Upper lobe of left lung (tissue), 6 donors: ENCODE data around the gene FRMPD2. TPM values are rescaled to one million over a fixed set of nuclear protein-coding genes. Genes with fewer than 3 reads are reported as not detected.

Experiments used
- ATAC-seq, 2 donors: fragments of 200-7000 bp; cut with Tn5 transposase; one replicate each; pipeline ENCODE4 v1.9.1; 2022; ENCODE audit warnings: mild to moderate bottlenecking in 2 of 2, moderate library complexity in 2 of 2; ENCODE audit not compliant: low FRiP score in 2 of 2
- DNase-seq, 2 donors: peaks; one replicate each; pipeline ENCODE4 v3.0.0-alpha.2; 2019 to 2020
- H3K27ac ChIP-seq, 4 donors: fragments of 200-600 bp; sonication (generic); one replicate each; pipeline ENCODE4 v1.5.1; 2016 to 2019
- H3K27me3 ChIP-seq, 4 donors: fragments of 200-600 bp; sonication (generic); one replicate each; pipeline ENCODE4 v1.5.1; 2017 to 2019
- H3K36me3 ChIP-seq, 4 donors: fragments of 200-600 bp; sonication (generic); one replicate each; pipeline ENCODE4 v1.5.1; 2016 to 2019
- H3K4me1 ChIP-seq, 4 donors: fragments of 200-600 bp; sonication (generic); one replicate each; pipeline ENCODE4 v1.5.1; 2018 to 2019
- H3K4me3 ChIP-seq, 4 donors: fragments of 200-600 bp; sonication (generic); one replicate each; pipeline ENCODE4 v1.5.1; 2017 to 2019; ENCODE audit warnings: mild to moderate bottlenecking in 2 of 4, moderate library complexity in 1 of 4
- H3K9me3 ChIP-seq, 4 donors: fragments of 200-600 bp; sonication (generic); one replicate each; pipeline ENCODE4 v1.5.1; 2018 to 2019
- EP300 ChIP-seq, 4 donors: sonication (generic); formaldehyde crosslinking; IDR thresholded peaks; one replicate each; pipeline ENCODE4 v1.5.1; 2017; ENCODE audit warnings: antibody characterized with exemption in 4 of 4, control low read depth in 2 of 4
- POLR2A ChIP-seq, 4 donors: fragments of 450-650 bp; IDR thresholded peaks; one replicate each; pipeline ENCODE4 v1.5.1; 2016 to 2017; ENCODE audit warnings: antibody characterized with exemption in 4 of 4, mild to moderate bottlenecking in 2 of 4
- POLR2AphosphoS5 ChIP-seq, 2 donors: sonication (generic); formaldehyde crosslinking; IDR thresholded peaks; one replicate each; pipeline ENCODE4 v1.5.1; 2017; ENCODE audit warnings: antibody characterized with exemption in 2 of 2
- WGBS, 2 donors: methylation state at CpG; one replicate each; pipeline ENCODE4 v1.1.5; 2017 to 2018; 5-methylcytosine and 5-hydroxymethylcytosine counted together
- total RNA-seq, 6 donors: library from RNA; depleted of rRNA in 4 of 6; stranded (reverse); fragments of >200 nt in 4 of 6; gene quantifications; one replicate each; pipeline versions ENCODE4 v1.1.0 to v1.2.1, GENCODE V29; 2016 to 2021
- TF ChIP-seq, protein P1 (sequence below), 6 experiments: fragments of 450-650 bp in 4 of 6; fragments of 200-600 bp in 2 of 6; sonication (generic) in 2 of 6; IDR thresholded peaks; one replicate each; pipeline ENCODE4 v1.5.1; 2016 to 2019; ENCODE audit warnings: antibody characterized with exemption in 6 of 6
- donor health status: DM: no; HTN: no; CAD: no; lungs with moderate emphysema.
- donor health status: DM: no; HTN: yes; CAD: no; lungs with severe emphysema.

The FRMPD2 gene
- total RNA-seq, 6 donors from 2014 or later = 0.23 to 38.6 (median 5.6) TPM

- WGBS, 2 donors = 71 to 76% methylated on average over 9 of the region's 9 CpGs
- peak overlapping the region; percentile 93 to 97 (median 96) for H3K27ac ChIP-seq
- peaks cover 13 to 25% (median 19%) of the 10 kb centered on the region in 4 donors for H3K4me1 ChIP-seq
- DNase-seq (no peak), ATAC-seq (no peak)
- no peaks in the 10 kb centered on the region for H3K9me3 ChIP-seq
- TF ChIP-seq POLR2A (IDR thresholded peaks at IDR 0.05) (peak in 1 of 4 donors; percentile 20), EP300 (IDR thresholded peaks at IDR 0.05) (no peak)
- H3K27me3 ChIP-seq = no peaks in the 10 kb centered on the region
- H3K4me3 ChIP-seq = peak overlapping the region in 3 of 4 donors; percentile 81 to 96 (median 92)
- H3K36me3 ChIP-seq = no peaks in the 10 kb centered on the region
Observed at GRCh38 chr10:48305905-48306264, 31.4 kb upstream of the FRMPD2 start.

DNA sequence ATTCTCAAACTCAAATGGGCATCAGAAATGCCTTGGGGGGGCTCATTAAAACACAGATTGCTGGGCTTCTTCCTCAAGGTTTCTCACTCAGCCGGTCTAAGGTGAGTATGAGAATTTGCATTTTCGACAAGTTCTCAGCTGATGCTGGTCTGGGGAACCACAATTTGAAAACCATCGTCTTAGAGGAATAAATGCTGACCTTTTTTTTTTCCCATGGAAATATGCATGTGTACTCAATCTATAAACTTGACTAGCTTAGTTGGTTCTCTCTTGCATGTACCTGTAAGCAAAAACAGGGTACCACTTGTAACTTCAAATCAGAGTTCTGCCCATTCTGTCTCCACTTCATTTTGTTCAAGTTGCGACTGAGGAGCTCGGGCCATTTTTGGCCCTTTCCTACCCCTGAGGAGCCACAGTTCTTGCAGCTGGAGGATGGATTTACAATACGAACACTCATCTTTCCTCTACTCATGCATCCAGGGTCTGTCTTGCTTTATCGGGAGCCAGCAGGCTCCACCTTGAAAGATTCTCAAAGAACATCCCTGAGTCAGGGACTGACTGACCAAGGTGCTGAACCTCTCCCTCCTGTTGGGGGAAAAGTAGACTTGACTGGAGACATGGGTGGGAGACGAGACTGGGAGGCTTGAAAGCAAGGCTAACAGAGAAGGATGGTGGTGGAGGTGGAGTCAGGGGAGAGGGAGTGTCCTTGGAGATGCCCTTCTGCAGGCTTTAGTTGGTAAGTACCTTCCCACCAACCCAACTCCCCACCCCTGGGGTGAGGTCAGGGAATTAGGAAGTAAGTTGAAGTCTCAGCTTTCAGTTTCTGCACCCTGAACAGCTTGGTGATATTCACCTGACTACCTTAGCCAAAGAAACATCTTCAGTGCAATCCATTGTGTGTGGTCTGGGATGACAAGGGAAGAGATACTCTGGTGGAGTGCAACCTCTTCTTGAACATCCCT is 28.3 kb upstream of the FRMPD2 start:
- DNase-seq (no peak), ATAC-seq (no peak)
- Histone ChIP-seq H3K4me1 (peaks cover 6 to 12% (median 9%) of the 10 kb centered on the region in 4 donors), H3K27ac (no peak overlapping the region), H3K9me3 (no peaks in the 10 kb centered on the region), H3K36me3 (no peaks in the 10 kb centered on the region), H3K4me3 (no peak overlapping the region), H3K27me3 (no peaks in the 10 kb centered on the region)
- 89 to 94% methylated on average over 8 of the region's 8 CpGs for WGBS, 2 donors
- TF ChIP-seq, protein P1, sequence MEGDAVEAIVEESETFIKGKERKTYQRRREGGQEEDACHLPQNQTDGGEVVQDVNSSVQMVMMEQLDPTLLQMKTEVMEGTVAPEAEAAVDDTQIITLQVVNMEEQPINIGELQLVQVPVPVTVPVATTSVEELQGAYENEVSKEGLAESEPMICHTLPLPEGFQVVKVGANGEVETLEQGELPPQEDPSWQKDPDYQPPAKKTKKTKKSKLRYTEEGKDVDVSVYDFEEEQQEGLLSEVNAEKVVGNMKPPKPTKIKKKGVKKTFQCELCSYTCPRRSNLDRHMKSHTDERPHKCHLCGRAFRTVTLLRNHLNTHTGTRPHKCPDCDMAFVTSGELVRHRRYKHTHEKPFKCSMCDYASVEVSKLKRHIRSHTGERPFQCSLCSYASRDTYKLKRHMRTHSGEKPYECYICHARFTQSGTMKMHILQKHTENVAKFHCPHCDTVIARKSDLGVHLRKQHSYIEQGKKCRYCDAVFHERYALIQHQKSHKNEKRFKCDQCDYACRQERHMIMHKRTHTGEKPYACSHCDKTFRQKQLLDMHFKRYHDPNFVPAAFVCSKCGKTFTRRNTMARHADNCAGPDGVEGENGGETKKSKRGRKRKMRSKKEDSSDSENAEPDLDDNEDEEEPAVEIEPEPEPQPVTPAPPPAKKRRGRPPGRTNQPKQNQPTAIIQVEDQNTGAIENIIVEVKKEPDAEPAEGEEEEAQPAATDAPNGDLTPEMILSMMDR (IDR thresholded peaks at IDR 0.05) = no peak
- TF ChIP-seq POLR2A (IDR thresholded peaks at IDR 0.05) (no peak), POLR2AphosphoS5 (IDR thresholded peaks at IDR 0.05) (no peak)

DNA sequence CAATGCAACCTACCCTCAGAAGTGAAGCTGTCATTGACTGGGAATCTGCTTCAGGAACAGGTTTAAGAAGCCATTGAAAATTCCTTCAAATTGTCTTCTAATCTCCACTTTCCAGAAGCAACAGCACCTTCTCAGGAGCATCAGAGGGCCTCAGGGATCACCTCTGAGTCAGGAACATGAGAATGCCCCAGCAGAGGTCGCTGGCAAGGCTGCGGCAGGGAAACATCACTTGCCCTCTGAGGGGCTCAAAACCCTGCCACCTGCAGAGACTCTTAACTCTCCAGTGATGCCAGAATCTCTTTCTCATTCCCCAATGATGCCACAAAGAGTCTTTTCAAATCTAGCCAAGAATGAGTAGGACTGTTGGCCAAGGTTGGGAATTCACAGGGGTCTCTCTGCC is 26.1 kb upstream of the FRMPD2 start:
- Histone ChIP-seq H3K27ac (no peak overlapping the region), H3K9me3 (no peaks in the 10 kb centered on the region), H3K36me3 (no peaks in the 10 kb centered on the region), H3K27me3 (no peaks in the 10 kb centered on the region), H3K4me3 (no peak overlapping the region), H3K4me1 (no peaks in the 10 kb centered on the region)
- 75 to 78% methylated on average over 2 of the region's 2 CpGs for WGBS, 2 donors
- ATAC-seq = no peak
- no peak for DNase-seq
- TF ChIP-seq, protein P1 (IDR thresholded peaks at IDR 0.05) = no peak
- TF ChIP-seq EP300 (IDR thresholded peaks at IDR 0.05) (no peak), POLR2A (IDR thresholded peaks at IDR 0.05) (no peak), POLR2AphosphoS5 (IDR thresholded peaks at IDR 0.05) (no peak)

DNA sequence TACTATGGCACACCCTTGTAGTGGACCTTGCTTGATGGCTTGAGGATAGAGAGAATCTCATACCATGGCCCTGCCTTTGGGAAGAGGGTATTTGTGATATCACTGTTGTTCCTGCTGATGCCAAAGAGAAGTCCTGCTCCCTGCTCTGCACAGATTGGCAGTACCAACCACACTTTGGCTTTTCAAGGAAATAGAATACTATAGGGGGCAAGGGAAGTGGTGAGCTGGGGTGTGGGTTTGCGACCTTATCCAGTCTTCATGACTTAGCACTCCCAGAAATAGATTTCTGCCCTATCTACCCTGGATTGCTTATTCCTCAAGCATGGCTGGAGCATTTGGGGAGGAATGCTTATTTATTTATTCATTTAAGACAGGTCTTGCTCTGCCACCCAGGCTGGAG is 25.2 kb upstream of the FRMPD2 start:
- no peak overlapping the region for H3K27ac ChIP-seq
- H3K4me1 ChIP-seq = no peaks in the 10 kb centered on the region
- DNase-seq (no peak), ATAC-seq (no peak)
- no peaks in the 10 kb centered on the region for H3K27me3 ChIP-seq
- no peaks in the 10 kb centered on the region for H3K9me3 ChIP-seq
- no peaks in the 10 kb centered on the region for H3K36me3 ChIP-seq
- H3K4me3 ChIP-seq = no peak overlapping the region
- TF ChIP-seq, protein P1 (IDR thresholded peaks at IDR 0.05) = no peak
- no peak for TF ChIP-seq POLR2A (IDR thresholded peaks at IDR 0.05)
- TF ChIP-seq EP300 (IDR thresholded peaks at IDR 0.05) = no peak
- no peak for TF ChIP-seq POLR2AphosphoS5 (IDR thresholded peaks at IDR 0.05)
- WGBS, 2 donors = 45 to 78% methylated on average over 1 of the region's 1 CpG

- TF ChIP-seq EP300 (IDR thresholded peaks at IDR 0.05) = no peak
- H3K9me3 ChIP-seq = no peaks in the 10 kb centered on the region
- no peak for ATAC-seq
- H3K4me1 ChIP-seq = no peaks in the 10 kb centered on the region
- H3K27me3 ChIP-seq = no peaks in the 10 kb centered on the region
- no peak for DNase-seq
- no peak overlapping the region for H3K27ac ChIP-seq
- 77 to 86% methylated on average over 7 of the region's 7 CpGs for WGBS, 2 donors
- no peaks in the 10 kb centered on the region for H3K36me3 ChIP-seq
- no peak overlapping the region for H3K4me3 ChIP-seq
Observed at GRCh38 chr10:48299066-48299465, 24.6 kb upstream of the FRMPD2 start.
